Measurements from ENCODE around the gene CALML3.

Gene CALML3

DNA sequence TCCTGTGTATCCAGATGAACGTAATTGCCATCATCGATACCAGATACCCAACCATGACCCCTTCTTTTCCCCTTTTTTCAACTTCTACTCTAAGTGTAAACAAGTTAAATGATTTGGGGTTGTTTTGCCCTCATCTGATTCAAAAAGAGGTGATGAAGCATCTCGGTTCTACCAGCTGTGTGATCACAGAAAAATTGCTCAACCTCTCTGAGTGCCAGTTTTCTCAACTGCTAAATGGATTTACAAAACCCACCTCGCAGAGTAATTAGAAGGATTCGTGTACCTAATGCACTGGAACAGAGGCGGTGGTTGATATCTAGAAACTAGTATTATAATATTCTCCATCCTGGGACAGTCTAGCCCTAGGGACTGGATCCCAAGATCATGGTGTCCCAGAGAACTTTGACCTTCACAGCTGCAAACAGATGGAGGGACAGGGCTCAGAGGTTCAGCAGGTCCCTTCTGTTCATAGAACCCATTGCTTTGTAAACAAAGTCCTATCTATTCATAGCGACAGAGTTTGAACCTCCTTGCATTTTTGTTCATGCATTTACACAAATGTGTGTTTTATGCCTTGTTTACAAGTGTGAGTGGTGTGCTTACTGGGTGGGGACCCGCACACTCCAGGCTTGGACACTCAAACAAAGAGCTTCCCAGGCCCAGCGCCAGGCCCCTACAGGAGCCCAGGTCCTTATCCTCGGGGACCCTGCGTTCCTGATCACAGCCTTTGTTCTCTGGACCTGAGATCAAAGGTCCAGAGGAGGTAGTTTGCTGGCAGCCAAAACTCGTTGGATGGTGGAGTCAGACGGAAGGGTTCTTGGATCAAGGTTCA, 46.4 kb downstream of the CALML3 start:
- FAIRE-seq (no peak), DNase-seq (ENCODE audit: insufficient read length, low spot score) (no peak)
- no peak for TF ChIP-seq POLR2A (IDR thresholded peaks at IDR 0.05; ENCODE audit: low read depth, low read length)

DNA sequence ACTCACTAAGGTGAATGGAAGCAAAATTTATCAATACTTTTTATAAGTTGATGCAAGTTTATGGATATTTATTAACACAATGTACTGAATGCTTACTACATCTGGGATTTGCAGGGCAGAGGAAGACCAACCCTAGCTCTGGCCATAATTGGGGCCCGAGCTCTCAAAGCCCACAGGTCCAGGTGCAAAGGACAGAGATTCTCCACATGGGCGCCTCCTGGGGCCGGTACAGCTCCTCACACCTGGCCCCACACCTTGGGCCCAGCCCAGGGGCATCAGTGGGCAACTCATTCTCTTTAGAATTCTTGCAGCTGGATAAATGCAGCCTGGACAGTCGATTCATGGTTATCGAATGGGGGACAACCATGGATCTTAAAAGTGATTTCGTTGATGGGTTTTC, 47.1 kb downstream of the CALML3 start:
- no peak for FAIRE-seq
- TF ChIP-seq POLR2A (IDR thresholded peaks at IDR 0.05; ENCODE audit: low read depth, low read length), result no peak

DNA sequence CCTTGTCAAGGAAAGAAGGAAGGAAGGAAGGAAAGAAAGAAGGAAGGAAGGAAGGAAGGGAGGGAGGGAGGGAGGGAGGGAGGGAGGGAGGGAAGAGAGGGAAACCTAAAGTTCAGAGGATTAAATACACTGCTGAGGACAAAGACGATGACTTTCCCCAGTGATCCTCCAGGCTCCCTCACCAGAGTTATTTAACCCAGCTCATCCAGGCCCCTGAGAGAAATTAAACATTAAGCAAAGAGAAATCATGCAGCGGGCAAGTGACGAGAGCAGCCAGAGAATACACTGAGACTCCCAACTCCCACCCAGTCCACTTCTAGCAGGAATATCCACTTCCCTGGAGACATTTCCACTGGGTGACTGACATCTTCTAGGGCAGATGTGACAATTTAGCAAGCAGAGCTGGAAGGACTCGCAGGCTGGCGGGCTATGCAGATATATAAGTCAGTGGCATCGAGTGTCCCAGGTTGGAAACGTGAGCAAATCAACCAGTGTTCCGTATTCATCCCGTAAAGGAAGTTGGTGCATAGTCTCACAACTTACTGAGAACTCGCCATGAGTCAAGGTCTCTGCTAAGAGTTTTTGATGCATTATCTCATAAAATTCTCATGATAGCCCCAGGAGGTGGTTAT, 48.7 kb downstream of the CALML3 start:
- no peak for DNase-seq (ENCODE audit: insufficient read length, low spot score)
- TF ChIP-seq POLR2A (IDR thresholded peaks at IDR 0.05; ENCODE audit: low read depth, low read length), result no peak

More for the DNA sequence above, 47.1 kb downstream of the CALML3 start:
- no peak for DNase-seq (ENCODE audit: insufficient read length, low spot score)

DNA sequence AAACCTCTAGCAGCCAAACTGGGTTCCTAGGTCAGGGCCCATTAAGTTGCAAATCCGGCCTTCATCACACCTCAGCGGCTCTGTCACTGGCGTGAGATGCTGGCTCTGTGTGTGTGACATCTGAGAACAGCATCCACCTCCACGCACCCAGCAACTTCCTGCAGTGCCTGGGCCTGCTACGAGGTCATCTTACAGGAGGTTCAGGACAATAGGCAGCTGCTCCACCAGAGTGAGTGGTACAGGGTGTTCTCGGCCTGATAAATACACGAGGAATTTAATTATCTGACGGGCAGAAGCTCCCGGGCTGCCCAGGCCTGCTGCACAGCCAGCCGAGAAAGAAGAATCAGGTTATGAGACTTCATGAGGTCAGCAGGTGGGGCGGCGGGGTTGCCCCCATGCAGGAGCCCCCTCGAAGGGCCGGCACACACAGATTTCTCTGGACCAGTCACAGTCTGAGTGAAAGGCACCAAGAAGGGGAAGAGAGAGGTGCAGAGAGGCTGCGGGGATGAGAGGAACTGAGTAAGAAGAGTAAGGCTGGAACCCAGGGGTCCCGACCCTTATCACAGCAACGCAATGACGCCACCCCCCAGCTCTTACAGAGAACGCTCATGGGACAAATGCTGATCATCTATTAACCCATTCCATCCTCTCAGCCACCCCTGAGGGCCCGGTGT, 49.3 kb downstream of the CALML3 start:
- no peak for TF ChIP-seq POLR2A (IDR thresholded peaks at IDR 0.05; ENCODE audit: low read depth, low read length)
- no peak for FAIRE-seq
- no peak for DNase-seq (ENCODE audit: insufficient read length, low spot score)

More for the DNA sequence above, 48.7 kb downstream of the CALML3 start:
- no peak for FAIRE-seq

DNA sequence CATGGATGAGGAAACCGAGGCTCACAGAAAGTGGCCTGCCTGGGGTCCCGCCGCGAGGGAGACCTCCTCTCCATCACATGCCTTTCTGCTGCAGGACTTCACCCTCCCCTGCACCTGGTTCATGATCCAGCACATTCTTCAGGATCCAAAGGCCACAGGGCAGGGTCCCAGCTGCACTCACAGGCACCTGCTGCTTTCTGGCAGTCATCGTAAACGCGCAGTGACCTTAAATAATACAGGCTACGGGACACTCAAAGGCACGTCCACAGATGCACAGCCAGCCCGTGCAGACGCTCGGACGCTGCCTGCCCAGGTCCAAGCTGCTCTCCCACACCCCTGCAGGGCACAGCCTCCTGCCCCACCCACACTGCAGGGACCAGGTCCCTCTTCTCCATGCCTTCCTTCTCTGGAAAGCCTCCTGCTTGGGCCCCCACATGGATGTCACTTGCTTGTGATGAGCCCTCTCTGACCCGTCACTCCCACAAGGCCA, 49.9 kb downstream of the CALML3 start:
- DNase-seq (ENCODE audit: insufficient read length, low spot score), result no peak
- FAIRE-seq, result no peak

DNA sequence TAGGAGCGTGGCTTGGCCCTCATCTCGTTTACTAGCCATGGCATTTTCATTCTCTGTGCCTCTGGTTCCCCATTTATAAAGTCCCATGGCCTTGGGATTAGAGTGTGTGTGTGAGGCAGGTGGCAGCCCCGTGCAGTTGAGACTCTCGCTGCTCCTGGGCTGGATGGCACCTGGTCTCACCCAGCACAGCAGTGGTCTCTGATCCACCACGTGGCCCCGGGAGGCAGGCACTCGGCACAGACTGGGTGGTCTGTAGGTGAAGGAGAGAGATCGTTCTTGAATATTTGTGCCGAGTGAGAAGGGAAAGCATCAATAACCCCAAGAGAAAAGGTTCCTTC, 50.4 kb downstream of the CALML3 start:
- no peak for FAIRE-seq
- no peak for TF ChIP-seq POLR2A (IDR thresholded peaks at IDR 0.05; ENCODE audit: low read depth, low read length)
- no peak for DNase-seq (ENCODE audit: insufficient read length, low spot score)

More for the DNA sequence above, 49.9 kb downstream of the CALML3 start:
- no peak for TF ChIP-seq POLR2A (IDR thresholded peaks at IDR 0.05; ENCODE audit: low read depth, low read length)

DNA sequence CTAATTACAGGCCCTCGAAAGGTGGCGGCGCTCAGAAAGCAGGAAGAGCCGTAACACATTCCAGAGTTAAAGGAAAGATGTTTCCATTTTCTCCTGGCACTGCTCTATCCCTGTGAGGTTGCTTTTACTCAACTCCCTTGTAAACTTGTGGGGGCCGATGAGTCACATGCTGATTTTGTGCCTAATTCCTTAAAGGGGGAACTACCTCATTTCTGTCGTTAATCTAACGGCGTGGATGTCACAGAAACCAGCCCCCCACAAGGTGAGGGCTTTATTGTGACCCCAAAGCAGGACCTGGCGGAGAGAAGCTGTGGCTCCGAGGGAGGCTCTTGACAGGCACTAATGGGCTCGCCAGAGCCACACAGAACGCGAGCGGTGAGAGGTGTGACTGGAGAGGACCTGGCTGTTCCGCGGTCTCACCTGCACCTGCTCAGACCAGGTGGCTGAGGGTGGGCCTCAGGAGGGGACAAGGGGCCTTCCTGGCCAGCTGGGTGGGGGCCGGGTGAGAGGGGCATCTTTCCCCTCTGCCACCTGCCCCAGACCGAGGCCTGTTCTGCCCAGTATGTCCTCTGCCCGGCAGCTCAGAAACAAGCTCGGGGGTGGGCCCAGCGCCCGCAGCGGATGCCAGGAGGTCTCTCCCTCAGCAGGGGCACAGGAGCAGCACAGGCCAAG, 50.9 kb downstream of the CALML3 start:
- peak; percentile 33 for DNase-seq (ENCODE audit: insufficient read length, low spot score)
- no peak for FAIRE-seq
- no peak for TF ChIP-seq POLR2A (IDR thresholded peaks at IDR 0.05; ENCODE audit: low read depth, low read length)

DNA sequence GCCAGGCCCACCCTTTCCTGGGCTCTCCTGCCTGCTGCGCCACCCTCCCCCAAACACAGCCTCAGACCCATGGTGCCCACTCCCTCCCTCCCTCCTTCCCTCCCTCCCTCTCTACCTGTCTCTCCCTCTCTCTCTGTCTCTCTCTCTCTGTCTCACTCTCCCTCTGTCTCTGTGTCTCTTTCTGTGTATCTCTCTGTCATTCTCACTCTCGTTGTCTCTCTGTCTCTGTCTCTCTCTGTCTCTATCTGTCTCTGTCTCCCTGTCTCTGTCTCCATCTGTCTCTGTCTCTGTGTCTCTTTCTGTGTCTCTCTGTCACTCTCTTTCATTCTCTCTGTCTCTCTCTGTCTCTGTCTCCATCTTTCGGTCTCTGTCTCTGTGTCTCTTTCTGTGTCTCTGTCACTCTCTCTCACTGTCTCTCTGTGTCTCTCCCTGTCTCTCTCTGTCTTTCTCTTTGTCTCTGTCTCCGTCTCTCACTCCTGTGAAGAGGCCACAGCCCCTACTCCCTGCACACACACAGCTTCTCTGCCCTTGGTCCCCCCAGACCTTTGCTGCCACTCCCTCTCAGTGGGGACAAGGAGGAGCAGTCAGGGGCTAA, 51.5 kb downstream of the CALML3 start:
- TF ChIP-seq POLR2A (IDR thresholded peaks at IDR 0.05; ENCODE audit: low read depth, low read length), result no peak
- no peak for DNase-seq (ENCODE audit: insufficient read length, low spot score)
- FAIRE-seq, result no peak
